ENCODE measurements around the gene FGD2. TPM values are rescaled to one million over a fixed set of nuclear protein-coding genes. Genes with fewer than 3 reads are reported as not detected.

The FGD2 gene
- total RNA-seq, 1 donor from 2014 or later: not detected

DNA sequence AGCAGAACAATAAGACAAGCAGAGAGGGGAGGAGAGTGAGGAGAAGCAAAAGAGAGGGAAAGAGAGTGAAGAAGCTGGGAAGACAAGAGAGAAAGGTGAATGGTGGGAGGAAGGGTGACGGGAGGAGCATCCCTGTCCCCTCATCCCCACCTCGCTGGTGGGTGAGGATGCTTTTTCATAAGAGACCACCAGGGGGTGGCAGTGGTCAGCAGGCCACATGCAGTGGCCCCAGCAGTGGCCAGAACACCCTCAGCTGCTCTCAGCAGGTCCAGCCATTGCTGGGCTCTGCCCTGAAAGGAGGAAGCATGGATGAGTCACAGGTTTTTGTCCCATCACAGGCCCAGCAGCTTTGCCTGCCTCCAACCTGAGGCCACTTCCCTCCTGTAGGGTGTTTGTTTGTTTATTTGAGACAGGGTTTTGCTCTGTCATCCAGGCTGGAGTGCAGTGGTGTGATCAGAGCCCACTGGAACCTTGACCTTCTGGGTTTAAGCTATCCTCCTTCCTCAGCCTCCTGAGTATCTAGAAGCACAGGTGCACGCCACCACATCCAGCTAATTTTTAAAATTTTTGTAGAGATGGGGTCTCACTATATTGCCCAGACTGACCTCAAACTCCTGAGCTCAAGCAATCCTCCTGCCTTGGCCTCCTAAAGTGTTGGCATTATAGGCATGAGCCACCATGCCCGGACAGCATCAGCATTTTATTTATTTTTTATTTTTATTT, 24.0 kb downstream of the FGD2 start:
- Mint-ChIP-seq H3K27ac (peak overlapping the region; percentile 15), H3K27me3 (peaks cover 11% of the 10 kb centered on the region), H3K9me3 (ENCODE audit: low read depth) (peaks cover 3% of the 10 kb centered on the region), H3K4me1 (ENCODE audit: low read depth) (peaks cover 2% of the 10 kb centered on the region), H3K4me3 (ENCODE audit: low read depth) (no peak overlapping the region), H3K36me3 (ENCODE audit: insufficient read depth) (no peaks in the 10 kb centered on the region)
- peak; percentile 51 for DNase-seq (ENCODE audit: low spot score, unreplicated experiment)
- peak; percentile 76 for TF ChIP-seq CTCF (IDR thresholded peaks at IDR 0.05; ENCODE audit: unreplicated experiment)

DNA sequence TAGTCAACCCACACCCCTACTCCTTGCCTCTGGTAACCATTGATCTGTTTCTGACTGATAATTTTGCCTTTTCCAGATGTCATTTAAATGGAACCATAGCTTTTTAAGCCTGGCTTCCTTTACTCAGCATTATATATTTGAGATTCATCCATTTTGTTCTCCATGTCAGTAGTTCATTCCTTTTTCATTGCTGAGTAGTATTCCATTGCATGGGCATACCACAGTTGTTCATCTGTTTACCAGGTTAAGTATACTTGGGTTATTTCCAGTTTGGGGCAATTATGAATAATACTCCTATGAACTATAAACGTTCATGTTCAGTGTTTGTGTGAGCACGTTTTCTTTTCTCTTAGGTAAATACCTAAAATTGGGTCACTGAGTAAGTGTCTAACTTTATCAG, 25.1 kb downstream of the FGD2 start:
- Mint-ChIP-seq H3K4me3 (ENCODE audit: low read depth) (no peak overlapping the region), H3K27ac (no peak overlapping the region), H3K4me1 (ENCODE audit: low read depth) (no peaks in the 10 kb centered on the region), H3K9me3 (ENCODE audit: low read depth) (peaks cover 3% of the 10 kb centered on the region), H3K36me3 (ENCODE audit: insufficient read depth) (no peaks in the 10 kb centered on the region), H3K27me3 (peaks cover 7% of the 10 kb centered on the region)
- DNase-seq (ENCODE audit: low spot score, unreplicated experiment): no peak
- TF ChIP-seq CTCF (IDR thresholded peaks at IDR 0.05; ENCODE audit: unreplicated experiment): no peak

DNA sequence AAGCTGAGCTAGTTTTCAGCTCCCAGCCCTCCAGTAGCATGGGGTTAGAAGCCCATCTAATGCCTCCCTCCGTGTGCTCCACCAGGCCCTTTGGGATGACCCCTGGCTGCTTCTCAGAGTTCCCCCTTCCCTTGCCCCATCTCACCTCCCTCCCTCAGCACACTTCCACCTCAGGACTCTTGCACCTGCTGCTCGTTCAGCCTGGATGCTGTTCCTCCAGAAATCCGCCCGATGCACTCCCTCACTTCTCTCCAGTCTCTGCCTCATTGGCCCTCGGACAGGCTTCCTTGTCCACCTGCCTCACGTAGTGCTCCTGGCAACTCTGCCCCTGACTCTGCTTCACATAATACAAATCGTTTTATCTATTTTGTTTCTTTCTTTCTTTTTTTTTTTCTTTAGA, 26.8 kb downstream of the FGD2 start:
- peaks cover 3% of the 10 kb centered on the region for H3K9me3 Mint-ChIP-seq (ENCODE audit: low read depth)
- H3K27me3 Mint-ChIP-seq: peaks cover 3% of the 10 kb centered on the region
- H3K27ac Mint-ChIP-seq: no peak overlapping the region
- H3K36me3 Mint-ChIP-seq (ENCODE audit: insufficient read depth): no peaks in the 10 kb centered on the region
- H3K4me1 Mint-ChIP-seq (ENCODE audit: low read depth): no peaks in the 10 kb centered on the region
- no peak overlapping the region for H3K4me3 Mint-ChIP-seq (ENCODE audit: low read depth)
- TF ChIP-seq CTCF (IDR thresholded peaks at IDR 0.05; ENCODE audit: unreplicated experiment): no peak
- DNase-seq (ENCODE audit: low spot score, unreplicated experiment): no peak

DNA sequence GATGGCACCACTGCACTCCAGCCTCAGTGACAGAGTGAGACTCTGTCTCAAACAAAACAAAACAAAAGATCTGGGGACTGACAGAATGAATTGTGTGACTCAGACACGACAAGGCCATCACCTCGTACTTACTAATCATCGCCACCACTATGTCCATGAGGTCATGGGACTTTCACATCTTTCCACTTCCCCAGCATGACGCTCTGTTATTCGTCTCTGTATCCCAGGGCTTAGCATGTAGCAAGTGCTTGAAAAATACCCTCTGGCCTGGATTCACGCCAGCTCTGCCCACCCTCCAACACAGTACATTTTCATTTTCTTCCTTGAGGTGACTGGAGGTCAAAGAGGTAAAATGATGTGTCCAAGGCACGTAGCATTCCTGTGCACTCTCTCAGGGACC, 27.8 kb downstream of the FGD2 start:
- H3K9me3 Mint-ChIP-seq (ENCODE audit: low read depth): peaks cover 3% of the 10 kb centered on the region
- H3K4me1 Mint-ChIP-seq (ENCODE audit: low read depth): no peaks in the 10 kb centered on the region
- no peak overlapping the region for H3K4me3 Mint-ChIP-seq (ENCODE audit: low read depth)
- no peak for DNase-seq (ENCODE audit: low spot score, unreplicated experiment)
- TF ChIP-seq CTCF (IDR thresholded peaks at IDR 0.05; ENCODE audit: unreplicated experiment): no peak
- peaks cover 3% of the 10 kb centered on the region for H3K27me3 Mint-ChIP-seq
- no peak overlapping the region for H3K27ac Mint-ChIP-seq
- no peaks in the 10 kb centered on the region for H3K36me3 Mint-ChIP-seq (ENCODE audit: insufficient read depth)

DNA sequence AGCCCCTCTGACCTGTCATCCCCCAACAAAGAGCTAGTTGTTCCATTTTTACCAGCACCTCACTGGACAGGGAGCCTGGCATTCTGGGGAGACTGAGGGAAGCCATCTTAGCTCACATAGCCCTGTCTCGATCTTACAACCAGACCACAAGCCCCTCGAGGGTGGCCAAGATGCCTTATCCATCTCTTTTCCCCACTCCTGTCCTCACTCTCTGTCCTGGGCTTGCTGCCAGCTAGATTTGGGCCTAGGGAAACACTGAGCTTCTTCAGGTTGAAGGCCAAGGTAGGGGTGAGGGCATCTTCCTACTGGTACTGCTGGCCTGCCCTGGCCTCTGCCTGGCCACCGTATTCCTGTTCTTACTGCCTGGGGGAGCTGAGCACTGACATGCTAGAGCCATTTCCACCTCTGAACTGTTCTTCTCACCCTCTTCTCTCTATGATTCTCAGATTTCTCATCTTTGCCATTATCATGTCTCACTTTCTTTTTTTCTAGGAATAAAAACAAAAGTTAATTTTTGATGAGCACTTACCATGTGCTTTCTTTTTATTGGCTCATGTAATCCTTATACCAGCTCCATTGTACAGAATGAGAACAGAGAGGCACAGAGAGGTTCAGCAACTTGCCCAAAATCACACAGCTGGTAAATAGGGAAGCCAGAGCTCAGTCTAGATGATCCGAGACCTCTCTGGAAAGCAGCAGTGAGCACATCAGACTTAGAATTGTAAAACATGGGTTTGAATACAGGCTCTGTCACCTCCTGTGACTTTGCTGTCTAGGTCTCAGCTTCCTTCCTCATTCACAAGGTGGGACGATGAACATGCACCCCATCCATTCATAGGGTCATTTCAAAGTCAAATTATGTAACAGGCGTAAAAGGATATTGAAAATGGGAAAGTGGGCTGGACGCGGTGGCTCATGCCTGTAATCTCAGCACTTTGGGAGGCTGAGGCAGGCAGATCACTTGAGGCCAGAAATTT, 28.7 kb downstream of the FGD2 start:
- H3K27me3 Mint-ChIP-seq: peaks cover 3% of the 10 kb centered on the region
- H3K4me3 Mint-ChIP-seq (ENCODE audit: low read depth): no peak overlapping the region
- H3K27ac Mint-ChIP-seq: no peak overlapping the region
- peaks cover 5% of the 10 kb centered on the region for H3K4me1 Mint-ChIP-seq (ENCODE audit: low read depth)
- DNase-seq (ENCODE audit: low spot score, unreplicated experiment): no peak
- no peak for TF ChIP-seq CTCF (IDR thresholded peaks at IDR 0.05; ENCODE audit: unreplicated experiment)
- peaks cover 3% of the 10 kb centered on the region for H3K9me3 Mint-ChIP-seq (ENCODE audit: low read depth)
- H3K36me3 Mint-ChIP-seq (ENCODE audit: insufficient read depth): no peaks in the 10 kb centered on the region
